A673 (cell line): ENCODE data around the gene GABRR1. TPM values are rescaled to one million over a fixed set of nuclear protein-coding genes. Genes with fewer than 3 reads are reported as not detected.

Experiments used
- BruUV-seq: library from RNA; stranded (reverse); fragments of 400-500 nt; replicated peaks from 2 replicates; lab custom pipeline; 2021; lab: Mats Ljungman, UMichigan
- CTCF ChIA-PET: fragments of 300-600 bp; sonication (Branson Sonifier 250); formaldehyde crosslinking; loops from one replicate; lab custom pipeline; 2022; ENCODE audit warnings: antibody characterized with exemption; lab: Charles Lee
- POLR2A ChIA-PET: fragments of 300-600 bp; sonication (Branson Sonifier 250); formaldehyde crosslinking; loops from one replicate; lab custom pipeline; 2022; ENCODE audit warnings: antibody characterized with exemption; ENCODE audit not compliant: low non-redundant PET; lab: Charles Lee
- DNase-seq: peaks from one replicate; pipeline ENCODE4 v3.0.0-alpha.2; 2015; ENCODE audit warnings: low spot score
- H3K27ac ChIP-seq: fragments of 200-600 bp; sonication (generic); 2 replicates; pipeline ENCODE4 v1.5.1; 2016; ENCODE audit warnings: mixed run types, low read depth, mild to moderate bottlenecking, mixed read lengths, antibody characterized with exemption, low read length; ENCODE audit not compliant: poor library complexity, severe bottlenecking
- H3K27me3 ChIP-seq: fragments of 200-600 bp; sonication (generic); replicated peaks from 2 replicates; pipeline ENCODE4 v1.6.1; 2017; ENCODE audit warnings: mixed run types, low read depth, mild to moderate bottlenecking, mixed read lengths, antibody characterized with exemption, low read length; ENCODE audit not compliant: insufficient read depth, poor library complexity
- H3K36me3 ChIP-seq: fragments of 200-600 bp; sonication (generic); 2 replicates; pipeline ENCODE4 v1.6.1; 2016; ENCODE audit warnings: mixed run types, mild to moderate bottlenecking, mixed read lengths, antibody characterized with exemption, low read length; ENCODE audit not compliant: insufficient read depth, poor library complexity, severe bottlenecking
- H3K4me1 ChIP-seq: fragments of 200-600 bp; sonication (generic); 2 replicates; pipeline ENCODE4 v1.6.1; 2017; ENCODE audit warnings: mixed run types, mild to moderate bottlenecking, mixed read lengths, antibody characterized with exemption, low read length; ENCODE audit not compliant: insufficient read depth, poor library complexity, severe bottlenecking
- H3K4me3 ChIP-seq: fragments of 200-600 bp; sonication (generic); 2 replicates; pipeline ENCODE4 v1.5.1; 2016; ENCODE audit warnings: low read depth, mixed run types, mild to moderate bottlenecking, mixed read lengths, low read length; ENCODE audit not compliant: poor library complexity, severe bottlenecking
- H3K9me3 ChIP-seq: fragments of 200-600 bp; sonication (generic); 2 replicates; pipeline ENCODE4 v1.6.1; 2016; ENCODE audit warnings: mixed run types, low read depth, mild to moderate bottlenecking, mixed read lengths, antibody characterized with exemption, low read length; ENCODE audit not compliant: poor library complexity, severe bottlenecking
- CTCF ChIP-seq: fragments of 300-800, 200-600 bp; sonication (generic); conservative IDR thresholded peaks from 2 replicates; pipeline ENCODE4 v1.5.1; 2017; ENCODE audit warnings: low read depth, mild to moderate bottlenecking, antibody characterized with exemption, low read length, moderate library complexity, mixed read lengths
- EZH2 ChIP-seq: fragments of 200-600 bp; sonication (generic); IDR thresholded peaks from 2 replicates; pipeline ENCODE4 v1.6.1; 2017; ENCODE audit warnings: borderline replicate concordance, low read depth, mild to moderate bottlenecking, mixed read lengths, antibody characterized with exemption, low read length; ENCODE audit not compliant: poor library complexity, severe bottlenecking
- intact Hi-C: fragments of 100-400 bp; cut with micrococcal nuclease; formaldehyde crosslinking; loops from one replicate; pipeline ENCODE4 v1.10.0; 2022; ENCODE audit not compliant: unreplicated experiment
- total RNA-seq: library from RNA; stranded (reverse); gene quantifications from 2 replicates; pipeline ENCODE4 v1.2.3, GENCODE V29; 2021

GABRR1 gene
- total RNA-seq, 1 experiment from 2014 or later = 0.67 TPM

- Histone ChIP-seq H3K4me1 (no peaks in the 10 kb centered on the region), H3K36me3 (no peaks in the 10 kb centered on the region), H3K4me3 (no peak overlapping the region), H3K9me3 (no peaks in the 10 kb centered on the region), H3K27ac (no peak overlapping the region), H3K27me3 (no peaks in the 10 kb centered on the region)
- BruUV-seq = no TSS peak
- CTCF ChIA-PET = no interaction called here
- POLR2A ChIA-PET = no interaction called here
- TF ChIP-seq CTCF (no peak), EZH2 (no peak)
- no peak for DNase-seq
- intact Hi-C loops = no loop called here
Observed at GRCh38 chr6:89252907-89253306, 35.7 kb upstream of the GABRR1 start.

- intact Hi-C loops = no loop called here
- TF ChIP-seq EZH2 (no peak), CTCF (no peak)
- H3K4me1 ChIP-seq = no peaks in the 10 kb centered on the region
- H3K27ac ChIP-seq = no peak overlapping the region
- no peak for DNase-seq
- H3K4me3 ChIP-seq = no peak overlapping the region
- POLR2A ChIA-PET = no interaction called here
- no peaks in the 10 kb centered on the region for H3K27me3 ChIP-seq
- CTCF ChIA-PET = no interaction called here
- H3K9me3 ChIP-seq = no peaks in the 10 kb centered on the region
- no peaks in the 10 kb centered on the region for H3K36me3 ChIP-seq
- no TSS peak for BruUV-seq
Observed at GRCh38 chr6:89251976-89252375, 34.8 kb upstream of the GABRR1 start.

GRCh38 chr6:89251170-89251569, 34.0 kb upstream of the GABRR1 start:
- intact Hi-C loops = no loop called here
- no peak overlapping the region for H3K27ac ChIP-seq
- POLR2A ChIA-PET = no interaction called here

GRCh38 chr6:89250239-89250638, 33.1 kb upstream of the GABRR1 start:
- no peaks in the 10 kb centered on the region for H3K4me1 ChIP-seq
- TF ChIP-seq EZH2 (no peak), CTCF (no peak)
- H3K9me3 ChIP-seq = no peaks in the 10 kb centered on the region
- no peak overlapping the region for H3K27ac ChIP-seq
- H3K4me3 ChIP-seq = no peak overlapping the region
- intact Hi-C loops = no loop called here
- ChIA-PET CTCF (no interaction called here), POLR2A (no interaction called here)
- no peak for DNase-seq
- no peaks in the 10 kb centered on the region for H3K27me3 ChIP-seq
- BruUV-seq = no TSS peak
- H3K36me3 ChIP-seq = no peaks in the 10 kb centered on the region

More at GRCh38 chr6:89251170-89251569, 34.0 kb upstream of the GABRR1 start:
- no peak overlapping the region for H3K4me3 ChIP-seq
- no peak for TF ChIP-seq EZH2
- no peaks in the 10 kb centered on the region for H3K27me3 ChIP-seq
- H3K4me1 ChIP-seq = no peaks in the 10 kb centered on the region
- CTCF ChIA-PET = no interaction called here
- no TSS peak for BruUV-seq
- no peaks in the 10 kb centered on the region for H3K36me3 ChIP-seq
- H3K9me3 ChIP-seq = no peaks in the 10 kb centered on the region
- no peak for DNase-seq
